ENCODE data around the gene TSPAN17.

TSPAN17 gene

DNA sequence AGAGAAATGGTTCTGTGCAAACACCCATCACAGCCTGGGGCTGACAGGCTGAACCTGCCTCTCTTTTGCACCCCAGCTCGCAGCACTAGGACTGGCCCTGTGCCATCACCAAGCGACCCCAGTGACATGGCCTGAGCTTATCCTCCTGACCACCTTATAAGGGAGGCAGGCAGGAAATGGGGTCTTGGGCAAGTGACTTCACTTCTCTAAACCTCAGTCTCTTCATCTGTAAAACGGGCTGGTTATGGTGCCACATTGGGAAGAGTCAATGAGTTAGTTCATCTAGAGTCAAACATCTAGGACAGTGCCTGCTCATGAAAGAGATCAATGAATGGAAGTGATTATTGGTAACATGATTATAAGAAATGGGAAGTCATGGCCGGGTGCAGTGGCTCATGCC is 23.1 kb upstream of the TSPAN17 start:
- DNase-seq: no peak

GRCh38 chr5:176624938-176625337 is 22.3 kb upstream of the TSPAN17 start:
- no peak for DNase-seq

DNA sequence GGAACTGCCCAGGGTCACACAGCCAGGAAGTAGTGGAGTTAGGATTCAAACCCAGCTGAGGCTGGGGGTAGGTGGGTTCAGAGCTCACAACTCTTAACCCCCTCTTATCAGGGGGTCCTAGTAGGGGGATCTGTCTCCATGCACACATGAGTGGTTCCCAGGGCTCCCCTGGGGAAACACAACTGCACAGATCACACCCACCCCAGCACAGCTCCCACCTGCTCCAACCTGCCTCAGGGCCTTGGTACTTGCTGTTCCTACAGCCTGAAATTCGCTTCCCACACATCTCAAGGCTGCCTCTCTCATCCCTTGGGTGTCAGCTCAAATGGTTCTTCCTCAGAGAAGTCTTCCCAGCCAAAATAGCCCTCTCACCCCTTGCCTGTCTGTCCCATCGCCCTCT is 21.8 kb upstream of the TSPAN17 start:
- no peak for DNase-seq

GRCh38 chr5:176625966-176626875 is 21.1 kb upstream of the TSPAN17 start:
- DNase-seq: no peak

DNA sequence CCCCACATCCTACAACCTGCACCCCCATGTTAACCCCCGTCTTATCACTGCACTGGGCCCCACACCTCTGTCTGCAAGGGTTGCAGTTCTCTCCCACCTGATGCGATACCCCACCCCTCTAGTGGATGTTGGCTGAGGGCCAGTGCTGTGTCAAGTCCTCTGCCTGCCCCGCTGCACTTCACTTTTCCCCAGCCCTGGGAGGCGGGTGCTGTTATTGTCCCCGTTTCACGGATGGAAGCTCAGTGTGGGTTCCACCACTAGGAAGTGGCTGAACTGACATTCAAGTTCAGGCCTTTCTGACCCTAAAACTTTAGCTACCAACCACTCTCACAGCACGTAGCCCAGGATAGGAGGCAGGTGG is 20.4 kb upstream of the TSPAN17 start:
- DNase-seq: no peak

- DNase-seq: no peak
Observed at GRCh38 chr5:176627582-176627981, 19.7 kb upstream of the TSPAN17 start.

GRCh38 chr5:176628406-176629228 is 18.7 kb upstream of the TSPAN17 start:
- DNase-seq: no peak

DNA sequence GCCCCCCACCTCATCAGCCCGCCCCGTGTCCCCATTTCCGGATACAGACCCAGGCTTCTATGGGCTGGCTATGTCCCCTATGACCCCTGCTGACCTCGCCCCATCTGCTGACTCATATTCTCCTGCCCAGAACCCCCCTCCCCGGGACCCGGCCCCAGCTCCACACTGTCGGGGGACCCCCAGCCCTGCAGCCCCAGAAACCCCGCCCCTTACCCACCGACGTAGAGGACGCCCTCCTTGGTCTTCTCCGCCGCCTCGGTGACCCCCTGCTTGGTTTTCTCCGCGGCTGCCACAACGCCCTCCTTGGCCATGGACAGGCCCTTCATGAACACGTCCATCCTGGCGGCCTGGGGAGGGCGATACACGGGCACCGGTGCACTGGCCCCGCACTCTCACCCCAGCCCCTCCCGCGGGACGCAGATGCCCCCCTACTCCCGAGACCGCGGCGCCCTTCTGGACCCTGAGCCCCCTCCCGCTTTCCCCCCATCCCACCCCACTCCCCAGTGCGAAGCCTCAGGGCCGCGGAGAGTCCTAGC is 17.9 kb upstream of the TSPAN17 start:
- no peak for DNase-seq

DNA sequence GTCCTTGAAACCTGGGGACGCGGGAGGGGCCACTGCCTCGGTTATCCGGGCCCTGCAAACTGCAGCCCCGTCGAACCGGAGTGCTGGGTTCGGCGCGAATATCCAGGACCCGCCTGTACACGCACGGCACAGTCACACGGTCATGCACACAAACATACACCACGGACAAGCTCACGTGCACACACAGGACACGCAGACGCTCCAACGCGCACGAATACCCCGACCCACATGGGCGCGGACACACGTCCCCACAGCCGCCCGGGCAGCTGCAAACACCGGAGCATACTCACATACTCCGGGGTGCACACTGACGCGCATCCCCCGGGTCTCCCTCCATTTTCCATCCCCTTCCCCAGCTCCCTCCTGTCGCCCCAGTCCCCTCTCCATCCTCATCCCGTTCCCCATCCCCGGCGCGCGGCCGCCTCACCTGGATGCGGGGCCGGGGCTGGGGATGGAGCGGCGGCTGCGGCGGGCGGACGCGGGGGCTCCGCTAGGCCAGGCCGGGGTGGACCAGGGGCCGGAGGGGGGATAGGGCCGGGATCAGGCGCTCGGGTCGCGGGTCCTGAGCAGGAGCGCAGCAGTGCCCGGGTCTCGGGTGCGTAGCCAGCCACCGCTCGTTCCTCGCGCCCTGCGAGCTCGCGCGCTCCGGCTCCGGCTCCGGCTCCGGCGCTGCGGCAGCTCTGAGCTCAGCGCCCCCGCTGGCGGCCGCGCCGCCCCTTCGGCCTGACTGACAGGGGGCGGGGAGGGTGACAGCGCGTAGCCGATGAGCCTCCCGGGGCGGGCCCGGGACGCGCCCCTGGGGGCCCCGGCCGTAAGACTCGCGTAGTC is 17.2 kb upstream of the TSPAN17 start, which contains the start of the genes EIF4E1B and SNCB:
Gene EIF4E1B, plus strand, starts transcription at position 823 of the 828 bp plus-strand sequence. CDS start 12,113 bp downstream, outside the sequence.
Gene SNCB, minus strand, starts transcription at position 682 of the 828 bp plus-strand sequence. CDS start 880 bp downstream, outside the sequence.
- DNase-seq: peak; percentile 33

DNA sequence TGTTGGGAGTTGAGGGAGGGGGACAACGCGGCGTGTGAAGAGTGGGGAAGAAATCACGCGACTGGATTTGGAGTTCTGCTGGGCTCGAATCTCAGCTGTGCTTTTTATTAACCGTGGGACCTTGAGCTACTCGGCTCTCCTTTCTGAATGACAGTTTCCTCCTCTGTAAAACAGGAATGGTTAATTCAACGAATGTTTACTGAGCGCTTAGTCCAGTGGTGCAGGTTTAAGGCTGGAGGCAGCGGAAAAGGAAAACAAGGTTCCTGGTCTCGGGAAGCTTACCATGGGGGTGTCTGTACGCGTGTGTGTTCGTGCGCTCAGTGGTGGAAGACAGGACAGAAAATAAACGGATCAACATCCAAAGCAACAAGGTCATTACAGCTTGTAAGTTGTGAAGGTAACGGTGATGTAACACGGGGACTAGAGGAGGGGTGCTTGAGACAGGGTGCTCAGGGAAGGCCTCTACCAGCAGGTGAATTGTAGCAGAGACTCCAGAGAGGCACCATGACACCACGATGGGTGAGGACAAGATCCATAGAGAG is 16.5 kb upstream of the TSPAN17 start:
- DNase-seq: no peak

GRCh38 chr5:176631383-176632200 is 15.7 kb upstream of the TSPAN17 start:
- DNase-seq: no peak

GRCh38 chr5:176632745-176633144 is 14.5 kb upstream of the TSPAN17 start:
- DNase-seq: no peak

DNA sequence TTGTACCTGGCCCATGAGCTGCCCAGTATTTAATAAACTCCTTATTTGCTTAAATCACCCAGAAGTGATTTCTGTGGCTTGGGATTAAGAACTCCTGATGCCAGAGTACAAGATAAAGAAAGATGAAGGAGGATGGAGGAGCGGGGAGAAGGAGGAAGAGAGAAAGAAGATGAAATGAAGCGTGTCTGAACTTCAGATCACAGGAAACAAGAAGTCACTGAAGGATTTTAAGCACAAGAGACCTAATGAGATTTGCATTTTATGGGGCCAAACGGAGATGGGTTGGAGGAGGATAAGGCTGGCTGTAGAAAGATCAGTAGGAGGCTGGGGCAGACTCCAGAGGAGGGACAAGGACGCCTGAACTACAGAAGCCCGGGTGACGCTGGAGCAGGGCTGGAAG is 13.7 kb upstream of the TSPAN17 start:
- no peak for DNase-seq

GRCh38 chr5:176636426-176636825 is 10.9 kb upstream of the TSPAN17 start:
- DNase-seq: no peak

DNA sequence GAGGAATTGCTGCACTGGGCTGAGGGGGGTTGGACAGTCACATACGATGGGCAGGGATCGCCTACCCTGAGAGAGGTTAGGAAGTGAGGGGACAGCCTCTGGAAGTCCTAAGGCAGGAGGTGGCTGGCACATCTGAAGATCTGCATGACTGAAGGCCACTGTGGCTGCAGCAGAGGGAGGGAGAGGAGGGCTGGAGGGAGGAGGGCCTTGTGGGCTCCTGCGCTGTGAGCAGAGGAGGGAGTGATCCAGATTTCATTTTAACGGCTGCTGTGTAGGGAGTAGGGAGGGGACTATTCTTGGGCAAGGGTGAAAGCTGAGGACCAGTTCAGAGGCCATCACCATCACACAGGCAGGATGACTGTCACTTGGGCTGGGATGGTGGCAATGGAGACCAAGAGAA is 9.7 kb upstream of the TSPAN17 start:
- no peak for DNase-seq

- no peak for DNase-seq
Observed at GRCh38 chr5:176638437-176638836, 8.8 kb upstream of the TSPAN17 start.

DNA sequence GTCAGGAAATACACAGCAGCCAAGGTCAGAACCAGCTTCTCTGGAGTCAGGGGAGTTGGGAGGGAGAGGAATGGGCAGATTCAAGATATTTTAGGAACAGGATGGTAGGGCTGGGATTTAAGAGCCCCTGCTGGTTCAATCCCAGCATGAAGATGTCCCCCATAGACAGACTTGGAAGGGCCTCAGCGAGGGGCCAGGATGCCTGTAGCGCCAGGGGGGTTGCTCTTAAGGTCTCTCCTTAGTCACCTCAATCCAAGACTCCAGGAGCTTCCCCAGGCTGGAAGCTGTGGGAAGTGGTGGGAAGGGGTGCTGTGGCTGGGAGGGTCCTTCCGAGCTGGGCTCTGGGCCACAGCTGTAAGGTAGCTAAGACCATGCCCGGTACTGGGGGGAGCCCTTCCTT is 8.1 kb upstream of the TSPAN17 start:
- no peak for DNase-seq

- DNase-seq: no peak
Observed at GRCh38 chr5:176639981-176640380, 7.3 kb upstream of the TSPAN17 start.

DNA sequence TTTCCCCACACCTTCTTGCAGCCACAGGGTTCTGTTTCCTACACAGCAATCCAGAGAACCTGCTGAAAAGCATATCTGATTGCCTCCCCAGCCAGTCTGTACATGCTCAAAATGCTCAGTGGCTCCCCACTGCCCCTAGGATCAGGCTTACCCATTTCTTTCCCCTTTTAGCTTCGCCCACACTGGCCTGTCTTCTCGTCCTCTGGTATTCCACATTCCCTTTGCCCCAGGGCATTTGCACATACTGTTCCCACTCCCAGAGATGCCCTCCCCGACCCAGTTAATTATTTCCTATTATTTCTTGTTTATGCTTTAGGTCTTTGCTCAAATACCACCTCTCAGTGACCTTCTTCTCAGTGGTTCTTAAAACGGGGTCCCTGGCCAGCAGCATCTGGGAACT is 6.7 kb upstream of the TSPAN17 start:
- no peak for DNase-seq

- no peak for DNase-seq
Observed at GRCh38 chr5:176642675-176643490, 4.4 kb upstream of the TSPAN17 start.

All from activated CD4-positive, CD25-positive, alpha-beta regulatory T cell treated with anti-CD3 and anti-CD28 coated beads, Interleukin-2, amount 50 U/mL, for 72 hours (primary cell).